C4-2B (cell line): Measurements from ENCODE around the gene CMIP.

Experiments used
- CTCF ChIP-seq: fragments of 450-650 bp; conservative IDR thresholded peaks from 2 replicates; pipeline ENCODE4 v1.5.1; 2017; ENCODE audit warnings: mild to moderate bottlenecking
- ZFX ChIP-seq: fragments of 450-650 bp; IDR thresholded peaks from 2 replicates; pipeline ENCODE4 v1.6.1; 2017

- TF ChIP-seq CTCF (no peak), ZFX (no peak)
These were observed 164.8 kb downstream of the CMIP start for GRCh38 chr16:81609323-81609892.
